Measurements from ENCODE around the gene KMT2C.

GRCh38 chr7:152203095-152203494 is 232.7 kb downstream of the KMT2C start:
- TF ChIP-seq CTCF (IDR thresholded peaks at IDR 0.05; ENCODE audit: control extremely low read depth in 1 of 3, insufficient read depth in 1 of 3, low read depth in 1 of 3, low read length in 3 of 3): no peak
- no peak for TF ChIP-seq RXRA (IDR thresholded peaks at IDR 0.05; ENCODE audit: insufficient read depth, low read depth, low read length)

All from H1 (cell line).